Anterior cingulate cortex (tissue), 58 donors: ENCODE measurements around the gene RHOT2.
A peak's percentile ranks its signal among the peaks of the same experiment; 100 is the strongest.
"Not testable (repeated sequence)": the region's sequence is repeated elsewhere in the genome, so short reads cannot be mapped to it uniquely, and the experiment has no call there.

Source experiments
- DNase-seq, 58 donors: peaks; one replicate each; lab custom pipeline; 2025; lab: John Stamatoyannopoulos, UW

The RHOT2 gene

DNA sequence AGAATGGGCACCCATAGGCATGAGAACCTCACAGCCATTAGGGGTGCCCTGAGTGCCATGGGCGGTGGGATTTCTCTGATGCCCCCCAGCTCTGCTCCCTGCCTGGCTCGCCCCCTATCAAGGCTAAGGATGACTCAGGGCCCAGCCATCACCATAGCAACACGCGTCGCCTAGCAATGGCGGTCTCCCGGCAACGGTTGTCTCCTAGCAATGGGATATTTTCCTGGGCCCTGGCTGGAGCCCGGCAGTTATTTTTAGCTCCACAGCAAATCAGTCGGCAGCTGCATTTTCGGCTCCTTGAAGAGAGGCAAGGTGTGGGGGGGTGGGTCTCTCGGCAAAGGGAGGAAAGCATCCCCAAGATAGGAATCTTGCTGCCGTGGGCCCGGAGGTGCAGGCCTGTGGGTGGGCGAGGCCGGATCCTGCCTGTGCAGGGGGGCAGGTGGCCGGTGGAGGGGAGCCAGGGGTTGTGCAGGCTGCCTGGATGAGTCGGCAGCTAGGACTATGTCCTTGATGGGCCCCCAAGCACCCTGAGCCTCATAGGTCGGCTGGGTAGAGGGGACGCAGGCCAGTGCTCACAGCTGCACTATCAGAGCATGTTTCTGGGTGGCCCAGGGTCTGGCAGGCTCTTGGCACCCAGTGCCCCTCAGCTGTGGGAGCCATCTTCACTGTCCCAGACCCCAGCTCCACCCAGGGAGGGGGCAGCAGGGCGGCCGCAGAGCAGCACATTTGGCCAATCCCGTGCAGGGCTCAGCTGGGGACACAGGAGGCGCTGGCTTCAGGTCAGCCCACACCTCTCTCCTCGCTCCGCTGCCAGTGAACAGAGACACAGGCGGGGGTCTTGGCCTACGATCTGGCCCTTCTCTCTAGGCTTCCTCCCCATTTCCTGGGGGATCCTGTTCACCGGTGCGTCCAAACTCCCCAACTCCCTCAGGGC lies 41.9 kb downstream of the RHOT2 start:
- peak in 57 of 58 donors; percentile 28 to 95 (median 83) for DNase-seq

DNA sequence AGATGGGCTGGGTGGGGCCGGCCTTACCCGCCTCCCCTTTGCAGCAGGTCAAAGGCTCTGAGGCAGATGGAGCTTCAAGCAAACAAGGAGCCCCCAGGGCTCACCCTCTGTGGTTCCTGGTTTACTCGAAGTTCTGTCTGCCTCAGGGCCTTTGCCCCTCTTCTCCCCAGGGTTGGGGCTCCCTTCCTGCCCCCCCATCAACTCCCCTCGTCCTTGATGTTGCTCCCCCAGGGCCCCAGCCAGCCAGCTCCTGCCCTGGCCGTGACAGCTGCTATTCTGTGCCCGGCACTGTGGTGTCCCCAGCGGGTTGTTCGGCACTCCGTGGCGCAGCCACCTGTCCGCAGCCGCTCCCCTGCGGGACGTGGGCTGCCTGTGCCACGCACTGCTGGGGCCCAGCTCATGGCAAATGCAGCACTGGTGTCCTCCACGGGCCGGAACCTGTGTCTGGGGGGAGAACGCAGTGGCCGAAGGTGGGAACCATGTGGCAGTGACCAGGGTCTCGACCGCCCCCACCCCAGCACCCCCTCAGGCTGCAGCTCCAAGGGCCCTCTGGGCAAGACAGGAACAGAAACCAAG lies 42.7 kb downstream of the RHOT2 start:
- DNase-seq: no peak

DNA sequence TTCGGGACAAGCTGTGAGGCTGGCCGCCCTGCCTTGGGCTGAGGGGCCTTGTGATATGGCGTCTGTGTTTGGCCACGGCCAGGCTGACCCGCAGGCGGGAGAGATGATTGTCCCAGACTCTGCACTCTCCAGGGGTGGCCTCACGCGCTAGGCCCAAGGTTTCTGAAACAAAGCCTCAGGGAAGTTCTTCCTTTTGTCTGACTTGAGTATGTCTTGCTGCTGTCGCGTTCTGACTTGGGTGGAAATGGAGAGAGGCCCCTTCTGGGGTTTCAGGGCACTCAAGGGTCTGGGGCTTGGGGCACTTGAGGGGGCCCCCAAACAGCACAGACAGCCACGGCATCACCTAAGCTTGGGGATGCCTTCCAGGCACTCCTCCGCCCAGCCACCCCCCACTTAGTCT lies 43.2 kb downstream of the RHOT2 start:
- no peak for DNase-seq

DNA sequence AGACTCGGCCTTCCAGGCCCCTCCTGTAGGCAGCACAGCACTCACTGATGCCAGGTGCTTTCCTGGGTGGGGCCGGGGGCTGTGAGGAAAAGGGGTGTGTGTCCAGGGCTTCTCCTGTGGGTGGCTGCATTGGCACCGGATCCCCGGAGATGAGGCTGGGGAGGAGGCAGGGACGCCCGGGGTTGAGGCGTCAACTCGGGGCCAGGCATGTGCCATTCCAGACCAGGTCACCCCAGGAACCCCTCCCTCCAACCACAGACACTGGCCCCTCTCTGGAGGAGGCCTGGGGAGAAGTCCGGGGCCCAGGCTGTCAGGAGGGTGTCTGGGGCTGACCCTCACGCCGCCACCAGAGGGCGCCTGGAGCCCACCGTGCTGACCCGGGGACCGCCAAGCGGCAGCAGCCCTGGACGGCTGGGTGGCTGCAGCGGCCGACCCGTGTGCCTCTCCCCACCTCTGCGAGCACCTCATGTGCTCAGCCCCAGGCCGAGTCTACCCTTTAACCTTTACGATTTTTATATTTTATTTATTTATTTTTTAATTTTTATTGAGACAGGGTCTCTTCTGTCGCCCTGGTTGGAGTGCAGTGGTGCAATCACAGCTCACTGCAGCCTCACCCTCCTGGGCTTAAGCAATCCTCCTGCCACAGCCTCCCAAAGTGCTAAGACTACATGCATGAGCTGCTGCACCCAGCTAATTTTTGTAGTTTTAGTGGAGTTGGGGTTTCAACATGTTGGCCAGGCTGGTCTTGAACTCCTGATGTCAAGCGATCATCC lies 43.8 kb downstream of the RHOT2 start:
- DNase-seq: peak in 51 of 58 donors; percentile 18 to 80 (median 59)

DNA sequence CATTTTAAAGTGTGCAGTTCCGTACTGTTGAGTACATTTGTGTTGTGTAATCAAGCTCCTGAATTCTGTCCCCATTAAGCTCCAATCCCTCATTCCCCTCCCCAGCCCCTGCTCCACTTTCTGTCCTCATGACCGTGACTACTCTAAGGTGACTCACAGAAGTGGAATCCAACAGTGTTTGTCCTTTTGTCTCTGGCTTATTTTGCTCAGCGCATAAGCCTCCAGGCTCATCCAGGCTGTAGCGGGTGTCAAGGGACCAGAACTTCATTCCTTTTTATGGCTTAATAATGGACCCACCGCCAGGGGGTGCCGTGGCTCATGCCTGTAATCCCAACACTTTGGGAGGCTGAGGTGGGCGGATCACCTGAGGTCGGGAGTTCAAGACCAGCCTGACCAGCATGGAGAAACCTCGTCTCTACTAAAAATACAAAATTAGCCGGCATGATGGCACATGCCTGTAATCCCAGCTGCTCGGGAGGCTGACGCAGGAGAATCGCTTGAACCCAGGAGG lies 44.9 kb downstream of the RHOT2 start:
- DNase-seq: not testable (repeated sequence)

DNA sequence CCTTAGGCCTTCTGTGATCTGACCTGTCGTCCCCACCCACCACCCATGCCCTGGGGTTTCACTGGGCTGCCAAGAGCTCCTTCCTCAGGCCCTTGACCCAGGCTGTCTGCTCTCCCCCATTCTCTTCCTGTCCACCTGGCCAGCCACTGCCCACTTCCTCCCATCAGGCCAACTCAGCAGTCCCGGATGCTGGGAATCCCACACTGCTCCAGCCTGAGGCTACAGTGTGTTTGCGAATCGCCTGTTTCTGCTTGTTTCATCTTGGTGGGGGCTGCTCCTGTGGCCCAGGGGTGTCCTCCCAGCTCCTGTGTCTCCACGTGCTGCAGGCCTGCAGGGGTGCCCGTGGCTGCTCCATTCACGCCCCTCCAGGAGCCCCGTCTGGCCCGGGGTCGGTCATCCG lies 46.1 kb downstream of the RHOT2 start:
- no peak for DNase-seq

DNA sequence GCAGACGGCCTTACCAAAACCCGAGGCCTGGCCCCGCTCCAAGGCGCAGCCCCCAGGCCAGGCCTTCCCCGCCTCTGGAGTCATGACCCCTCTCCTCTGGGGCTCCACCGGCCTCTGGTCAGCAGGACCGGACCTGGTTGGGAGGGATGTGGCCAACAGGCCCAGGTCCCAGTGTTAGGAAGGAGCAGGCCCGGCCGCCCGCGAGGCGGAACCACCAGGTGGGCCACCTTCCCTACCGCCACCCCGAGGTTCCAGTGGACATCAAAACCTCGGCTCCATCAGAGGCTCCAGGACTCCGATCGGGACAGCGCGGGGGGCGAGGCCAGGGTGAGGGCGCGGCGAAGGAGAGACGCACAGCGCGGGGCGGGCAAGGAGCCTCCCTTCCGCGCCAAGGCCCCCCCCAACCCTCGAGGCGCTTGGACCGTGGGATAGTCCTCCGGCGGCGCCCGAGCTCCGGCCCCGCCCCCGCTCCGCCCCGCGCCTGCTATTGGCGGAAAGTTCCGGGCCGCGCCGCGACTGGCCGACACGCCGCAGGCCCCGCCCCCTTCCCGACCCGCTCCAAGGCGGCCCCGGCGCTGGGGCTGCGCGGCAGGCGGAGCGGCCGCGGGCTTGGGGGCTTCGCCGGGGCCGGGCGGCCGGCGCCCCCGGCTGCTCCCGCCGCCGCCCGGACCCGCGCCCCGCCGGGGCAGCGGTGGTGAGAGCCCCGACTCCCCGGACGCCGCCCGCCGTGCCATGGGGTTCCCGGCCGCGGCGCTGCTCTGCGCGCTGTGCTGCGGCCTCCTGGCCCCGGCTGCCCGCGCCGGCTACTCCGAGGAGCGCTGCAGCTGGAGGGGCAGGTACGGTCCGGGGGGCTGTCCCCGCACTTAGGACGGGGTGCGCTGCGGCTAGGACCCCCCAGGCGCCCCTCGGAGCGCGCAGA lies 46.9 kb downstream of the RHOT2 start, which contains the start of gene METRN:
TSS of gene METRN (plus strand) at position 561 of the 919 bp plus-strand sequence. CDS start at position 733, 172 bp downstream.
- peak; percentile 32 to 93 (median 84) for DNase-seq

DNA sequence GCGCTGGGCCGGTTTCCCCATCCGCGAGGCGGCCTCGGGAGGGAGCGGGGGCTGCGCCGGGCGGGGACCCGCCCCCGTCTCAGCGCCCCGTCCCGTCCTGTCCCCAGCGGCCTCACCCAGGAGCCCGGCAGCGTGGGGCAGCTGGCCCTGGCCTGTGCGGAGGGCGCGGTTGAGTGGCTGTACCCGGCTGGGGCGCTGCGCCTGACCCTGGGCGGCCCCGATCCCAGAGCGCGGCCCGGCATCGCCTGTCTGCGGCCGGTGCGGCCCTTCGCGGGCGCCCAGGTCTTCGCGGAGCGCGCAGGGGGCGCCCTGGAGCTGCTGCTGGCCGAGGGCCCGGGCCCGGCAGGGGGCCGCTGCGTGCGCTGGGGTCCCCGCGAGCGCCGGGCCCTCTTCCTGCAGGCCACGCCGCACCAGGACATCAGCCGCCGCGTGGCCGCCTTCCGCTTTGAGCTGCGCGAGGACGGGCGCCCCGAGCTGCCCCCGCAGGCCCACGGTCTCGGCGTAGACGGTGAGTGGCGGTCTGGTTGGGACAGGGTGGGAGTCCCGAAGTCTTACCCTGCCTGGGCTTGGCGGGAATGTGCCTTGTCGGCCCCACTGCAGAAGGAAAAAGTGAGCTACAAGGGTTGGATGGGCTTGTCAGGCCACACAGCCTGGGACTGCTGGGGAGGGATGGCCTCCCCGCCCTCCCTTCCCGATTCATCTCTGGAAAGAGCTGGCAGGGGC lies 47.7 kb downstream of the RHOT2 start:
- peak in 5 of 58 donors; percentile 27 to 75 (median 58) for DNase-seq

DNA sequence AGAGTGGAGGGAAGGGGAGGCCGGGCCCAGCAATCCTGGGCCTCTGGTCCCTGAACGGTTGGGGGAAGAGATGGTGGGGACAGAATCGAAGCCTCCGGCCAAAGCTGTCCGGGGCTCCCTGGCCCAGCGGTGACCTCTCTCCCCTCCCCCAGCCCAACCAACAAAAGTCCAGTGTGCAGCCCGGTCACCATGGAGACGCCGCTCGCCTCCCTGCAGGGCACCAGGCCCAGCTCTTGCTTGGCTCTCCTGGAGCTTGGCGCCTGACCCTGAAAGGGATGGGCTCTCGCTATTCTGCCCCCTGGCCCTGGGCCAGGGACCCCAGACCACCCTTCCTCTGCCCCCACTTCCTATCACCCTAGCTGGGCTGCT lies 48.3 kb downstream of the RHOT2 start:
- DNase-seq: peak in 57 of 58 donors; percentile 24 to 95 (median 84)

DNA sequence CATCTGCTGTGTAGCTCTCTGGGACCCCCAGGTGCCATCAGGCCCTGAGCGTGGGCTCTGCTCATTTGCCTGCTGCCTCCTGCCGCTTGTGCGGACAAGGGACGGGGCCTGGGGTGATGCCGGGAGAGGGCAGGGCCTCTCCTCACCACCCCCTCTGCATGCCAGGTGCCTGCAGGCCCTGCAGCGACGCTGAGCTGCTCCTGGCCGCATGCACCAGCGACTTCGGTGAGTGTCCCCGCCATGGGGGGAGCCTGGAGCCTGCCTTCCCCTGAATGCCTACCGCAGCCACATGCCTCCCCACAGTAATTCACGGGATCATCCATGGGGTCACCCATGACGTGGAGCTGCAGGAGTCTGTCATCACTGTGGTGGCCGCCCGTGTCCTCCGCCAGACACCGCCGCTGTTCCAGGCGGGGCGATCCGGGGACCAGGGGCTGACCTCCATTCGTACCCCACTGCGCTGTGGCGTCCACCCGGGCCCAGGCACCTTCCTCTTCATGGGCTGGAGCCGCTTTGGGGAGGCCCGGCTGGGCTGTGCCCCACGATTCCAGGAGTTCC lies 48.9 kb downstream of the RHOT2 start:
- no peak for DNase-seq

DNA sequence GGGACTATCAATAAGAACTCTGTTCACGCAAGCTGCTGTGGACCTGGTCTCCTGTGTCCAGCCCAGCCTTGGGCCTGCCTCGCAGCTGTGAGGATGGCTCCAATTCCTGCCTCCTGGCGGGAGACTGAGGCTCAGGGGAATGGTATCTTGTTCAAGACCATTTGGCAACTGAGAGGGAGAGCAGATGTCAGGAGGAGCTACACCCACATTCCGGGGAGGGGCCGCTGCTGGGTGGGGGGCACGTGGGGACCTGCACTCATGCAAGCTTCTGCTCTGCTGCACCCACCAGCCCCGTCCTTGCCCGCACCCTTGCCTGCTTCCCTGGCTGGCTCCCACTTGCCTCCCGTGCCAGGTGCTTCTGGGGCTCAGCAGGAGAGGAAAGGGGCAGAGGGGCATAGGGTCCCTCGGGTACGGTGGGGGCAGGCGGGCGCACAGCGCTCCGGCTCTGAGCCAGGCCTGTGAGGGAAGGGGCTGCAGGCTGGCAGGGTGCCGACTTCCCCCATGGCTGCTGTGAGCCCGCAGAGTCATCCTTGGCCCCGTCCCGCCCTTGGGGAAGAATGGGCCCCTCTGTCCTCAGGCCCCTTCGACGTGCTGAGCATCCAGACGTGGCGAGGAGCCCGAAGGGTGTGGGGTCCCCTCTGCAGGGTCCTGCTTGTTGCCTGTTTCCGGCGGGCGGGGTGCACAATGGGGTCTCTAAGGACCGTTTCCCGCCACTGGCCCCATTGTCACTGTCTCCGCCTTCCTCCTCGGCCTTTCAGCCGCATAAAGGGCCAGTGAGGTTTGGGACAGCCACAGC lies 49.7 kb downstream of the RHOT2 start:
- DNase-seq: peak in 11 of 58 donors; percentile 19 to 51 (median 38)

DNA sequence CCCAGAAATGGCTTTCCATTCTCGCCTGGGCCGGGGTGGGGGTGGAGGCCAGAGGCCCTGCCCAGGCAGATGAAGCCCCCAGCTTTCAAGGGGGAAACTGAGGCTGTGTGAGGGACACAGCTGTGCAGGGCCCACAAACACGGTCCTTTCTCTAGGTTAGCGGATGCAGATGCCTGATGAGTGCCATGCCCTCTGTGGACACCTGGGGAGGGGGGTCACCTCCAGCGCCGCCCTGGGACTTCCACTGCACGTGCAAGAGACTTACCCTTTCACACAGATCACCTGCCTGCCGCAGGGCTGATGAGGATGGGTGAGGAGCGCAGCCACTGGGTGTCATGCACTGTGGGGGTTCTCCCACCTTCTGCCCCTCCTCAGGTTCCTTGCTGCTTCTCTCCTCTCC lies 50.5 kb downstream of the RHOT2 start:
- no peak for DNase-seq

DNA sequence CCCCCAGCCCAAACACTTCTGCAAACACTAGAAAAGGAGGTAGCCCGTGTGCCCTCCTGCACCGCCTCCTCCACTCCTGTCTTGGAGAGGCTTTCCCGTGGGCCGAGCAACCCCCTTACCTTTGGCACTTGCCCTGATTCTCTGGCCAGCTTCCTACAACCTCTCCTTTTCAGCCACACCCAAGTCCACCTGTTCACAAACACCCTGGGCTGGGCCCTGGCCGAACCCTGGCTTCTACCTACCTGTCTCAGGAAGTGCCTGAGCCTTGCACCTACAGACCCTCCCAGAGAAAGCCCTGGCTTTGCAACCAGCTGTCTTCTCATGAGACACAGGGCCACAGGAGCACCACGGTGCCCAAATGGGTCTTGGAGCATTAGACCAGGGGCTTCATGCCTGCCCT lies 51.0 kb downstream of the RHOT2 start:
- DNase-seq: no peak

DNA sequence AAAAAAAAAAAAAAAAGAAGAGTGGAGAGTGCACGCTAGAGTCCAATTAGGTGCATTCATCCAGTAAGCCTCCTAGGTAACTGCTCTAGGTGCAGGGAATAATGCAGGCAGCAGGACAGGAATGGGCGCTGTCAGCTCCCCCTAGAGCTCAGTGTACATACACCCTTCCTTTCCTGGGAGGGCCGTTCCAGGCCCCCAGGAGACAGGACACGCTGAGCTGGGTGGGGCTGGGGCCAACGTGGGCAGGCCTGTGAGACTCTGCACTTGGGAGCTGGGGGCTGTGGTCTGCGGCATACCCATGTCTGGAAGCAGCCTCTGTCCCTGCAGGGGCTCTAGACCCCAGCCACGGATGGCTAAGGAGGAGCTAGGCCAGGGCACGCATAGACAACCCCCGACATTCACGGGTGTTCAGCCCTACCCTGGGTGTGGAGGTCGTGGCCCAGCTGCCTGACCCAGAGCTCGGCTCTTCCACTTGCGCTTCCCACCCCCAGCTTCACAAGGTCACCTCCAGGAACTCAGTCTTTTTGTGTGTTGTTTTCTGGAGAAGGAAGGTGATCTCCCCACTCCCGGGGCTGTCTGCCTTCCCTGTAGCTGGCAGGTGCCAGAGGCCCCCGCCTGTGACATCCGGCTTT lies 52.0 kb downstream of the RHOT2 start:
- peak in 16 of 58 donors; percentile 26 to 75 (median 55) for DNase-seq

DNA sequence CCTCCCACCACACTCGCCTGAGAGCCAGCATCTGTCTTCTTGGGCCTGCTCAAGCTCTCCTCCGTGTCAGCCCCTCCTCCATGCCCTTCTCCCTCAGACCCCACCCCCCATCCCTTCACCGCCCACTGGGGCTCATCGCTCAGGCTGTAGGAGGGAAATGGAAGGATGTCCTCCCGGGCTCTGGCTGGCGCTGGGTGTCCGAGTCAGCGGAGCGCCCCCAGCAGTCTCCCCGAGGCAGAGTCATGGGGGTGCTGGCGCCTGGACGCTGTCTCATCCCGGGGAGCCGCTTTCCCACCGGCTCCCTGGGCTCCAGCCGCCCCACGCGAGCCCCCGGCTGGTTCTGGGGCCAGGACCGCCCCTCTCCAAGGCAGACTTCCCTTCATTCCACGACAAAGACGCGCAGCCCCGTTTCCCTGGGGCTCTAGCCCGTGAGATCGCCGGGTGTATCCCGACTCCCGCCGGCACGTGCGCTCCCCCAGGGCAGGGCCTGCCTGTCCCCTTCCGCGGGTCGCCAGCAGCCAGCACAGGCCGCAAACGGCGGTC lies 52.6 kb downstream of the RHOT2 start:
- DNase-seq: peak in 57 of 58 donors; percentile 43 to 90 (median 72)

DNA sequence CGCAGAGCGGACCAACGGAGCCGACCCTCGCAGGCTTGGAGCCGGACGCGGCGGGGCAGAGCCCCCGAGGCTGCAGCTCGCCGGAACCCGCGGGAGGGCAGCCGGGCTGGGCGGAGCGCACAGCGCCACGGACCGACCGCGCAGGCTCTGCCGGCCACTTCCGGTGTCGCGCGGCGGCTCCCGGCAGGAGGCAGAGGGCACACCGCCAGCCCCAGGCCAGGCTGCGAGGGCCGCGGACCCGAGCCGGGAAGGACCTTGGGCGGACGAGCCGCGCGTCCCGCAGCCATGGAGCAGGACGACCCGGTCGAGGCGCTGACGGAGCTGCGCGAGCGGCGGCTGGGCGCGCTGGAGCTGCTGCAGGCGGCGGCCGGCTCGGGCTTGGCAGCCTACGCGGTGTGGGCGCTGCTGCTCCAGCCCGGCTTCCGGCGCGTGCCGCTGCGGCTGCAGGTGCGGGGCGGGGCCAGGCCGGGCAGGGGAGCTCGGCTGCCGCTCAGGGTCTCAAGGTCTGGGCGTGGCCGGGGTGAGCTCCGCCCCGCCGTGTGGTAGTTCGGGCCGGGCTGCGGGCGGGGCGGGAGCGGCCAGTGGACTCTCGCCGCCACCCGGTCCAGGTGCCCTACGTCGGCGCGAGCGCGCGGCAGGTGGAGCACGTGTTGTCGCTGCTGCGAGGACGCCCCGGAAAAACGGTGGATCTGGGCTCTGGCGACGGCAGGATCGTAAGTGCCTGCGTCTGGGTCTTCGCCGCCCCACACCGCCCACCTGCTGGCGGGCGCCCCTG lies 53.2 kb downstream of the RHOT2 start, which contains the start of gene ANTKMT:
TSS of gene ANTKMT (plus strand) at position 157 of the 775 bp plus-strand sequence. CDS start at position 286, 129 bp downstream.
- peak in 57 of 58 donors; percentile 38 to 89 (median 77) for DNase-seq
